DMS114 treated with DMSO at 0.1 percent for 48 hours (cell line): ENCODE measurements around the gene EML1.

ENCODE experiments used
- DNase-seq: peaks from one replicate; lab custom pipeline; 2025; ENCODE audit not compliant: unreplicated experiment; lab: John Stamatoyannopoulos, UW

EML1 gene

DNA sequence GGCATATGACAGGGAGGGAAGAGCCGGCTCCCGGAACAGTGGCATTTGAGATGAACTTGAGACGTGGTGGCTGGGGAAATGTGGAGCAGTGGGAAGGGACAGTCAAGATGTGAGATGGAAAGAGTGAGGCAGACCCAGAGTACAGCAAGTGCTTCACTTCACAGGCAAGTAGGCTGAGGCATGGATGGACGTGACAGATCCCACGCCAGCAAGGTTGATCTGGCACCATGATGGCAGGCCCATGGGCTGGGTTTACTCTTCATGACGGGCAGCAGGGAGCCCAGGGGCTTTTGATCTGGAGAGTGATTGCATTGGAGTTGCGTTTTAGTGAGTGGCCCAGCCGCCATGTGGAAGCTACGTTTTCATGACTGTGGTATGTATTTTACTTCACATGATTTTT is 17.9 kb upstream of the EML1 start:
- no peak for DNase-seq

DNA sequence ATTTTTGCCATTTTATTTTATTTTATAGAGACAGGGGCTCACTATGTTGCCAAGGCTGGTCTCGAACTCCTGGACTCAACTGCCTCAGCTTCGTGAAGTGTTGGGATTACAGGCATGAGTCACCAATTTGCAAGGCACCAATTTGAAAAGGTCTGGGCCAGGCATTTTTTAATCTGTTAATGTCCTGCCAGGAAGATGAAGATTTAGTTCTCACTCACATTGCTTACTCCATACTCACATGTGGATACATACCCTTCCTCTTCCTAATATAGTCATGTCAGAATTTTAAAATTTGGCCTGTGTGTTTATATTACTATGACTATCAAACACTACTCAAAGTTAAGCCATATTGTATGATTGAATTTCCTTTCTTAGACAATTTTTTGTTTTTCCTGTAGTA is 15.3 kb upstream of the EML1 start:
- DNase-seq = no peak

DNA sequence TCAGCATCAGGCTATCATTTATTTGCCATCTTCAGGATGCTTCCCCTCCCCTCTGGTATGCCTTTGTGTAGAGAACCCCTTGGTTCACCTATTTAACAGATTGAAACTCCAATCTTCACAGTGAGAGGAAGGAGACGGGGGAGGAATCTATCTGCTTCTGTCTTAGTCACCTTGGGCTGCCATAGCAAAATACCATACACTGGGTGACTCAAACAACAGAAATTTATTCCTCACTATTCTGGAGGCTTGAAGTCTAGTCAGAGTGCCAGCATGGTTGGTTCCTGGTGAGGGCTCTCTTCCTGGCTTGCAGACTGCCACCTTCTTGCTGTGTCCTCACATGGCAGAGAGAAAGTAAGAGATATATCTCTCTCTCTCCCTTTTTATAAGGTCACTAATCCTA is 13.5 kb upstream of the EML1 start:
- DNase-seq = no peak

DNA sequence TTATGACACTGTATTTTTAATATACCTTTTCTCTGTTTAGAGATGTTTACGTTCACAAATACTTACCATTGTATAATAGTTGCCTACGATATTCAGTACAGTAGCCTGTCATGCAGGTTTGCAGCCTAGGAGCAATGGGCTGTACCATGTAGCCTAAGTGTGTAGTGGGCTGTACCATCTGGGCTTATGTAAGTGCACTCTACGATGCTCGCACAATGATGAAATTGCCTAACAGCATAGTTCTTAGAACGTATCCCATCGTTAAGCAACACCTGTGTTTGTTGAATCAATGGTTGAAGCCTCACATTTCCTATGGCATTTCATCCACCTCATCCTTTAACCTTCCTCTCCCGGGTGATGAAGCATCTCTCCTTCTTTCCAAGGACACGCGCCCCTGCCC is 12.5 kb upstream of the EML1 start:
- DNase-seq = no peak

DNA sequence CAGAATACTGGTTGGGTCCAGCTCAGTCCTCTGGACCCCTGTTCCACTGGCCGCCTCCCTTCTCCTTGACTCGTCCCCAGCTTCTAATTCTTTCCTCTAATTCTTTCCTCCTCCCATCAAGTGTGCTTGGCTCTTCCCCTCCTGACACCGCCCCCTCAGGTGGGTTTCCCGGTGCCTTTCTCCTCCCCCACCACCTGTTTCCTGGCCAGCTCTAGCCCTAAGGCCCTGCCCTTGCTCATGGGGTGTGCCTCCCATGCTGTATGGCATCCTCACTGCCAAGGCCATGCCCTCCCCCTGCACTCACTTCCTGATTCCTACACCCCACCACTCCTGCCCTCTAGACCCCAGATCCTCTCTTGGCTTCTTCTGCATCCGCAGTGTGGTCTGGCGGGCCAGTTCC is 12.1 kb upstream of the EML1 start:
- no peak for DNase-seq

DNA sequence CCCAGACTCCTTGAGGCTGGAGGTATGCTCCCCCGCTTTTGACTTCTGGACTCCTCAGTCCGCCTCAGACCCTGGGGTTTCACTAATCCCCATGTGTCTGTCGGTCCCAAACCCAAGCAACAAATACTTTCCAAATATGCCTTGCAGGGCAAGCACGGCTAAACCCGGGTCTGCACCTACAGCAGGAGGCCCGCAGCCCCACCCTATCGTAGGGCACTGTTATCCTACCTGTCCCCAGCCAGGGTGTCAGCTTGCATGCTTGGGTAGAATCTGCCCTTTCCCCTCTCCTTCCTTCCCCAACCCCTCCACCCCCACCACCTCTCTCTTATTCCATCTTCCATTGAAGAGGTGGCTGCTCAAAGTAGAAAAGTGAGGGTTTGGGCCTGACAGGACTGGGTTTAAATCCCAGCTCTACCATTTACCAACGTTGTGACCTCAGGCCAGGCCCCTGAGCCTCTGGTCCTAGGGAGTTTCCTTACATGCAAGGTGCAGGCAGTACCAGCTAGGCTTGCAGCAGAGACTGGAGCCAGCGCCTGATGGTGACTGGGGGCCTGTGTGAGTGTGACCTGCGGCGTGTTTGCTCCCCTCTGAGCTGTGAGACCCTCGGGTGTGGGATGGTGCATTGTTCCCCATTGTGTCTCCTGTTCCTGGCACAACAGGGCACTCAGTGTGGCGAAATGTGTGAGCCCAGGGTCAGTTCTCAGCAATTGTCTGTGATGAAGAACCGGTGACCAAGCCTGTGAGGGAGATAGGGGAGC is 11.2 kb upstream of the EML1 start:
- no peak for DNase-seq

DNA sequence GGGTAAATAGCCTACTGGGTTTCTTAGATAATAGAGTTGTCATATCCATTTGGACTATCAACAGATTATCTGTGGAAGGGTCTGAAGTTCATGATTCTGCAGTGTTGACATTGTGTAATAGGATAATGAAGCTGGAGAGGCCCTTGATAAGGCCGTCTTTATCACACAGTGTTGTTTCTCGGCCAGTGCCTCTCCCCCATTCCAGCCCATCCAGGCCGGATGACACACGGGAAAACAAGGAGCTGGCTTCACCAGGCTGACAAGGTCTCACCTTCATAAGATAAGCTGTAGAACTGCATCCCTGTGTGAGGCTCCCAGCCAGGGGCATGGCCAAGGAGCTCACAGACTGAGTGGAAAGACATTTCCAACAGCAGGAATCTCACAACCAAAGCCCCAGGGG is 8.7 kb upstream of the EML1 start:
- no peak for DNase-seq

DNA sequence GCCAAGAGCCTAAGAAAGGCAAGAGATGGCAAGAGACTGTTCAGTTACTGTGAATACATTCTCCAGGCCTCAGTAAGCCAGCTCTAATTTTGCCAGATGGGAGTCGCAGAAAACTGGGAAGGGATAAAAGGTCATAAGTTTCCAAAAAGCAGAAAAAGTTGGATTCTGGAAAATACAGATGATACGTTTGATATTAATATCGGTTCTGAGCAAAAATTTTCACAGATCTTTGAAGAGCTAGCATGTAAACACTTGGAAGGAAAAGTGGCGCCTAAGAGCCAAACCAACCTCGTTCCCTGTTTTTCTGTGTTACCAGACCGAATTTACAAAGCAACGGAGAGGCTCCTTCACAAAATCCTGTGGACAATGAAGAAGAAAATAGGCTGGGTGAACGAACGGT is 7.8 kb upstream of the EML1 start:
- no peak for DNase-seq

DNA sequence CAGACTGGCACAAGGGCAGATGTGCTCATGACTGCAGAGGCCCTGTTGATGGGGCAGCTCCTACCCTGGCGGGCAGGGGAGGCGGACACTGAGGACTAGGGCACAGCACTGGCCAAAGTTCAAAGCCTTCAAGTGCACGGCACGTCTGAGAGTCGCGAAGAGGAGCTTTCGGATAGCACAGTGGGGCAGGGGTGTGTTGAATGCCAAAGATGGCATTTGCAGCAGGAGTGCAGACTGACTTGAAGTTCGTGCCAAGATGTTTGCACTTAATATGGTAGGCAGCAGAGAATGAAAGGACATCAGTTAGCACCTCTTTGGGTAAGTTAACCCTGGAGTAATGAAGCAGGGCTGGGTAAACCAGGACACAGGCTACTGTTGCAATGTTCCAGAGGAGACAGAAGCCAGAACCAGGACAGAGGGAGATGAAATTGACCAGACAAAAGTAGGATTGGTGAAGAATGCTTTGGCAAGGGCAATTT is 6.7 kb upstream of the EML1 start:
- DNase-seq = no peak

DNA sequence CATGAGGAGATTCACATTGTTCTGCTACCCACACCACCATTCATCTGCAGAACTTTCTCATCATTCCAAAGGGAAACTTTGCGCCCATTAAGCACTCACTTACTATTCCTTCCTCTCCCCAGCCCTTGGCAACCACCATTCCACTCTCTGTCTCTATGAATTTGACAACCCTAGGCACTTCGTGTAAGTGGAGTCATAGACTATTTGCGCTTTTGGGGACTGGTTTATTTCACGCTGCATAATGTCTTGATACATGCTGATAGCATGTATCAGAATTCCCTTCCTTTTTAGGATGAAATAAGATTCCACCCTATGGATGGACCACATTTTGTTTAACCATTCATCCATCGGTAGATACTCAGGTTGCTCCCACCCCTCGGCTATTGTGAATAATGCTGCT is 4.5 kb upstream of the EML1 start:
- DNase-seq = no peak

DNA sequence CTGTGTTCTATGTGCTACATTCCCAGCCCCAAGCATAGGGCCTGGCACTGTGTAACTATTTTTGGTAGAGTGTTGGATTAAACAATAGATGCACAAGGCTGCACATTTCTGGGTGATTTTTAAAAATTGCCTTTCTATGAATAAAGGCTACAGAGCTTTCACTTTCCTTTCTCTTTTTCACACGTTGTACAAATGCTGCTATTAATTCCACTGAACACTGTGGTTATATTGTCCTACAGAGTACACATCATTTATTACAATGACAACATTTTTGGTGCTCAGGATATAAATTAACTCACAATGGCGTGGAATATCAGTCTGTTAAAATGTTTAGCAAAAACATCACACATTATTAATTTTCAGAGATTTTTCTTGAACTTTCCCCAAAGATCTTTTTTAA is 3.6 kb upstream of the EML1 start:
- no peak for DNase-seq

DNA sequence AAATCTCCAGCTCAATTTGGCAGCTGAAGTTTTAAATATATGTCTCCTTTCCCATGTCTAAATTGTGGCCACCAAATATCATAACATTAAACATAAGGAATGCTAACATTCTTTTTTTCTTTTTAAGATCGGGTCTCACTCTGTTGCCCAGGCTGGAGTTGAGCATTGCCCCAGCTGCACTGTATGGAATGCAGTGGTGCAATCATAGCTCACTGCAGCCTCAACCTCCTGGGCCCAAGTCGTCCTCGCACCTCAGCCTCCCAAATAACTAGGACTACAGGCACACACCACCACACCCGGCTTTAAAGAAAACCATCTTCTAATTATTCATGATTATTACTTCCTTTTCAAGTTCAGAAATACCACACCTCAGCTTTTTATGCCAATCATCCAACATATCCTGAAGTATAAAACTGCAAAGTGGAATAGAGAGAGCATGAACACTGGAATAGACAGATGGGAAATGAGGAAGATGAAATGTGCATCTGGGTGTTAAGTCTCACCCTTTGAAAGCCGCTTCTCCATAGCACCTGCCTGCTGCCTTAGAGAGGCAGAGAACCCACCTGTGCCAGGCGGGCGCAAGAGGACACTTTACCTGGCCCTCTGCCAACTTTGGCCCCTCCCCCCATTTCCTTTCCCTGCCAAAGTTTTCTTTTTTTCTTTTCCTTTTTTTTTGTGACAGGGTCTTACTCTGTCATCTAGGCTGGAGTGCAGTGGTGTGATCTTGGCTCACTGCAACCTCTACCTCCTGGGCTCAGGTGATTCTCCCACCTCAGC is 2.8 kb upstream of the EML1 start:
- no peak for DNase-seq

DNA sequence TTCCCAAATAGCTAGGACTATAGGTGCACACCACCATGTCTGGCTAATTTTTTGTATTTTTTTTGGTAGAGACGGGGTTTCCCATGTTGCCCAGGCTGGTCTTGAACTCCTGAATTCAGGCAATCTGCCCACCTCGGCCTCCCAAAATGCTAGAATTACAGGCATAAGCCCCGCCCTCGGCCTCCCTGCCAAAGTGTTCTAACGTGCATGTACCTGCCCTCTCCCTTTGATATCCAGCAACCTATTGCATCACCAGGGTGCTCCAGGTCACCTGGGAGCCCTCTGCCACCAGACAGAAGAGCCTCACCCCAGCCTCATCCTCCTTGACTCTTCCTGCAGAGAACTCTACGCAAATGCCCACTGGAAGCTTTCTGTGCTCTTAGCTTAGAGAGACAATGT is 2.2 kb upstream of the EML1 start:
- no peak for DNase-seq

DNA sequence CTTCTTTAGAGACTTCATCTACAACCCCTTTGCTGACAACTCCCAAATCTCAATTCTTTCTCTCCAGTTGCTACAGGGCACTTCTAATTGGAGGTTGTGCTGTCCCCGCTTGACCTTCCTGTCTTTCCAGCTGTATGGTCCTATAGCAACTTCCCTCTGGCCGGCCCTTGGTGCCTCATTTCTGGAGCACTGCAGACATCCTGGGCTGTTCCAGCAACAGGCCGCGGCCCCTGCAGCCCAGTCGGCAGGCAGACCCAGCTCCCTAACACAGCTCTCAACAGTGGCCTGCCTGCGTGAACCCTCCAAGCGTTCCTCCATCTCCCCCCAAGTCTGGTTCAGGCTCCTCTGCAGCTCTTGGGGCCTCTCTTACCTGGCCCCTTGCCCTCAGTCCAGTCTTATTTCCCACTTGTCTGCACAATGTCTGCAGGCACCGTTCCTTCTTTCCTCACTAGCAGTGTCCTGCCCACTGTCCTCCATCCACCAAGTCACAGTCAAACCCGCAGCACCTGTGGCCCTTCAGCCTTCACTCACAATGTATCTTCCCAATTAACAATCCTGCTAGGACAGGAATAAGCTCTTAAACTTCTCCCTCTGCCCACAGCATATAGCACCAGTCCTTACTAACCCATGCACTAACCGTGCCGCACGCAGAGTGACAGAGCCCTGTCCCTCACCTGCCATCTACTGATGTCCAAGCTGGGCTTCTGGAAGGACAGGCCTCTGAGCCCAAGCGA is 1.6 kb upstream of the EML1 start:
- DNase-seq = no peak

DNA sequence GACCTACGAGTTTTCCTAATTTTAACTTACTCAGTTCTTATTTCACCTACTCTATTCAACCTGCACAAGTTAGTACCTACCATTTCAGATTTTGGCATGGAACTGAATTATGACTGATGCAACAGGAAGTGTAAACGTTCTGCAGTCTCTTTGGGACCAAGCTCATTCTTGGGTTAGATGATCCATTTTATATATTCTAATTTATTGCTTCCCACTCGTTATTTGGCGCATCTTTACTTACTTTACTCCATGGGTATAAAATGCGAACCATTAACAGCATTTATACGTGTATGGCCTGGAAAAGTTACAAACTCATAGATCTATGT is 1.0 kb upstream of the EML1 start:
- no peak for DNase-seq

DNA sequence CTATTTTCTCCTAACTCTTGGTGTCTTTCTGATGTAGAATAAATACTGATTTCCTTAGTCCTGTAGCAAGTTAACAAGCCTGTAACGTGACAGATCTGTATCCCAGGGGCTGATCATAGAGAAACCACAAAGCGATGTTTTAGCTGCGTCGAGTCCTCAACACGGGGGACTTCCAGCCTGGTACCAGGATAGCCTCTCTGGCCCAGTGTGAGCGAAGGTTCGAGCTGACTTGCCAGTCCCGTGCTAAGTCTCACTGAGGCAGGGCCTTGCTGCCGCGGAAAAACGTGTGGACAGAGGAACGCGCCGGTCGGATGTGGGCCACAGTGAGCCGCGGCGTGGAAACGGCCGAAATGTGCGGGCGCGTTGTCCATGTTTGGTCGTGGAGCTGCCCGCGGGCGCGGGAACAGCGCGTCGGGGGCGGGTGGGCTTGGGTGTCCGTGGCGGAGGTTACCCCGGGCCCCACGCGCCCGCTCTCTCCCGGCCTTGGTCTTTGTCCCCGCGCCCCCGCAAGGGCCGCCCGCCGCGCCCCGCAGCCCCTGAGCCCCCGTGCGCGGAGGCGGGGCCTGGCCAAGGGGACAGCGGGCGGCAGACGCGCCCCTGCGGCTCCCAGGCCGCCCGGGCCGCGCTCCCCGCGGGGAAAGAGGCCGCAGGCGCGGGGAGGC is 531 bp upstream of the EML1 start:
- no peak for DNase-seq

DNA sequence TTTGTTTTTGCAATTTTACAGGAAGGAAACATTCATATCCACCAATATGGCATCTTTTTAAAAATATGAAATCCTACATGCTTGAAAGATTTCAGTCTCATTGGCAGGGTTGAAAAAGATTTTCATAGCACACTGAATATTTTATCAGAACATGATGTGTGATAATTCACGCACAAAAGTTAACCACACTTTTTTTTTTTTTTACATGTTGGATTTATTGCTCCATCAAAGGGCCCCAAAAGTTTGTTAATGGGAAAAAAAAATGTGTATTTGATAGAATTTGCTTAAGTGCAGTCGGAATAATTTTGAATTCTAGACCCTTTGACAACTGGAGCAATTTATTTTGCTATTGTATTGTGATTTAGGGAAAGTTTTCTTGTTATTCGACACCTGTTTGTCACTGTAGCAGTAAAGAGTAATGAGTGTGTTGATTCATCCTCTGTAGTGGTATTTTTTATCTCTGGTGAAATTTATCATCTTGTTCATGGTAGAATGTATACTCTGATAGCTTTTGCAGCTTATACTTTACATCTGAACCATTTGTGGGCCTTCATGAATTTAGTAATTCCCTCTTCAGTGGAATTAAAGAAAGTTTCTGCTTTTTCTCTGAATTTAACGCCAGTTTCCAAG is 1.1 kb downstream of the EML1 start:
- no peak for DNase-seq

DNA sequence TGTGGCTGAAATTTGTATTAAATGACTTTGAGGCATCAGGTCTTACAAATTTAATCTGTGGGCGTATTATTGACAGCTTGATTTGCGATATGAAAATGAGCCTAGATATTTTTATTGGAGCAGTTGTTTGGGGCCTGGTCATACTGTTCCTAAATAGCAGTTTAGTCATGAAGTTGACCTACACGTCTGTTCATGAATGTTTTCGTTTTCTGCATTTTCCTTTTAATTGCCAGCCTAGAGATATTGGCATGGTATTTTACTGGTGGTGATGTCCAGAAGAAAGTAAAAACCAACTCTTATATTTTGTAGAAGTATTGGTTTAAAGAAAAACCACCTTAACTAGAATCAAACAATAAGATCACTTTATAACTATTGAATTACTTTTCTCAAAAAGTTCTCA is 1.8 kb downstream of the EML1 start:
- DNase-seq = no peak

DNA sequence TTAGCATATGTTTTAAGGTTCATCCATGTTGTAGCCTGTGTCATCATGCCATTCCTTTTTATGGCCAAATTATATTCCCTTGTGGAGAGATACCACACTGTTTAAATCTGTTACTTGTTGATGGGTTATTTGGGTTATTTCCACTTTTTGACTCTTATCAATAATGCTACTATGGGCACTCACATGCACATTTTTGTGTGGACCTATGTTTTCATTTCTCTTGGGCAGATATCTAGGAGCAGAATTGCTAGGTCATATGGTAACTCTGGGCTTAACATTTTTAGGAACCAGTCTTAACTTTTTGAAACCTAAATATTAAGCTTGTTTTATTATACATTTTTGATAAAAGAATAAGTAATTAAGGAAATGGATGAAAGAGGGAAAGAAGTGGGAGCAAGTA is 4.0 kb downstream of the EML1 start:
- no peak for DNase-seq

DNA sequence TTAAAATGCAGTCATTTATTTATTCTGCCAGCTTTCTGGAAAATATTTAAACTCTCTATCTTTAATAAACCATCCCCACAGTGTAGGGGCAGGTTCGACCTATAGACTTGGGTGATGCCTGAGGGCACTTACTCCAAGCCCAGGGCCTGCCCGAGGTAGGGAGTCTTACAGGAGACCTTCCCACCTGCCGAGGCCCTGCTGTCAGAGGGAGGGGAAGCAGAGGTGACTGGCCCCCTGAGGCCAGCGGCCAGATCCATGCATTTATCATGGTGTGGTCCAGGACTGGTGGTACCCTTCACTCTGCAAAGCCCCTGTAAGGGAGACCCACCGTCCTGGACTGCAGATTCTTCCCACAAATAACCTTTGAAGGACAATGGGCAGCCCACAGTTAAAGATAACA is 7.6 kb downstream of the EML1 start:
- no peak for DNase-seq
